GM19452 (cell line): ENCODE data around the gene CHTOP.
"Not testable (repeated sequence)": the region's sequence is repeated elsewhere in the genome, so short reads cannot be mapped to it uniquely, and the experiment has no call there.

Experiments used
- ATAC-seq: cut with Tn5 transposase; IDR thresholded peaks from one replicate; pipeline ENCODE4 v1.9.1; 2021; ENCODE audit not compliant: unreplicated experiment

Gene CHTOP

GRCh38 chr1:153659175-153659534, 25.3 kb downstream of the CHTOP start:
- no peak for ATAC-seq

DNA sequence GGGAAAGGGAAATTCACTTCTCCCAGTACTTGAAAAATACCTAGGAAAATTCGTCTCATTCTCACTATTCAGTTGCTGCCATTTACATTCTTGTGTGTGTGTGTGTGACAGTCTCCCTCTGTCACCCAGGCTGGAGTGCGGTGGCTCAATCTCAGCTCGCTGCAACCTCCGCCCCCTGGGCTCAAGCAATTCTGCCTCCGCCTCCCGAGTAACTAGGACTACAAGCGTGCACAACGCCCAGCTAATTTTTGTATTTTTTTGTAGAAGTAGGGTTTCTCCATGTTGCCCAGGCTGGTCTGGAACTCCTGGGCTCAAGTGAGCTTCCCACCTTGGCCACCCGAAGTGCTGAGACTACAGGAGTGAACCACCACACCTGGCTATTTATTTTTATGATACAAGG, 25.8 kb downstream of the CHTOP start:
- ATAC-seq = no peak

DNA sequence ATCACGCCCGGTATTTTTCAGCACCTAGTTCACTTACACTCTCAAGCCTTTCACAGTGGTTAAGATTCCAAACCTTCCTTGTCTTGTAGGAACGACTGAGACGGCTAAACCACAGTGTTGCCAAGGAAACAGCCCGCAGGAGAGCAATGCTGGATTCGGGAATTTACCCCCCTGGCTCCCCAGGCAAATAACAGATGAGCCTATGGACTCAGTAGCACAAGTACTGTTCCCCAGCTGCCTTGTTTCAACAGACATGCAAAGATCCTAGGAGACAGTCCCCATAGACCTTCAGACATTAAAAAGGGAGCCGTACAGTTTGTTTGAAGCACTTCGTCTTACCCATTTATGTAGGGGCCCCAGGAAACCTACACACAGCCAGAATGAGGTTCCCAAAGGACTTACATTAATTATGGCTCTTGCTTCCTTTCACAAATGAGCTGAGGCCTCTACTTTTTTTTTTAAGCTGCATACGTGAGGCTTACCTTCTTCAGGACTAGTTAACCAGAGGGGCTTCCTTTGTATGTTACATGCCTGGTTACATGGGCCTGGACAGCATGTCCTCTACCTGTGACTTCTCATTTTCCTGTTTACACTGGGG, 27.3 kb downstream of the CHTOP start:
- ATAC-seq = no peak

DNA sequence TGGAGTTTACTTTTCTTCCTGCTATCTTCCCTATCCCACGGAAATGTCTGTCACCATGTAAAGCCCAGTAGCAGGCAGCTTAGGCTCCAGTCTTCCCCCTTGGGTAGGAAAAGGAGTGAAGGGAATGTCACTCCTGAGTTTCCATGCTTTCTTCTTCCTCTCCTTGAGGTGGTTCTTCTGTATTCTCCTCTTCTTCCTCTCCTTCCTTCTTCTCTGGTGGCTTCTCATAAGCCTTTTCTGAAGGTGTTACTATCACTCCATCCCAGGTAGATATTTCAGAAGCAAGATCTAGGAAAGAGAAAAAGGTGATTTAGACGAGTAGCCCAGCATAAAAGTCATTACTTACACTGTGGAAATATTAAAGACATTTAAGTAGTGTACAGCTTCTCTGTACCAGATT, 28.4 kb downstream of the CHTOP start:
- no peak for ATAC-seq

DNA sequence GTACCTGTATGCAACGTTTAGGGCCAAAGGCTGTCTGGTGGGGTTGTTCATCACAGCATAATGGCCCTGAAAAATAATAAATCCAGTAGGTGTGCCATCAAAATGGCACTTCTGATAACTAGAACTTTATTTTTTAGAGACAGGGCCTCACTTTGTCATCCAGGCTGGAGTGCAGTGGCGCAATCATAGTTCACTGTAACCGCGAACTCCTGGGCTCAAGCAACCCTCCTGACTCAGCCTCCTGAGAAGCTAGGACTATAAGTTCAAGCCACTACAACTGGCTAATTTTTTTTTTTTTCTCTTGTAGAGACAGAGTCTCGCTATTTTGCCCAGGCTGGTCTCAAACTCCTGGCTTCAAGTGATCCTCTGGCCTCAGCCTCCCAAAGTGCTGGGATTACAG, 29.3 kb downstream of the CHTOP start:
- ATAC-seq = no peak

GRCh38 chr1:153667439-153667838, 33.6 kb downstream of the CHTOP start:
- ATAC-seq = no peak

GRCh38 chr1:153668672-153669071, 34.8 kb downstream of the CHTOP start:
- ATAC-seq = not testable (repeated sequence)

DNA sequence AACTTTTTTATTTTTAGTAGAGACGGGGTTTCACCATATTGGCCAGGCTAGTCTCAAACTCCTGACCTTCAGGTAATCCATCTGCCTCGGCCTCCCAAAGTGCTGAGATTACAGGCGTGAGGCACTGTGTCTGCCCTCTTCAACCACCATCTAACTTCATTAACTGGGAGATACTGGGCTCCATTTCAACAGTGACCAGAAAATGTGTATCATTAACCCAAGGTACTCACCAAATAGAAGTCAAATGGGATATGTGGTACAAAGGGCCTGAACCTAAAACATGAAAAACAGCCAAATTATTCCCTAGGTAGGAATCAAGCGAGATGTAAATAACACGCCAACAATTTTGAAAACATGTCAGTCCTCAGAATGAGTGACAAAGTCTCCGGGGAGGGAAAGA, 35.7 kb downstream of the CHTOP start:
- ATAC-seq = no peak

- no peak for ATAC-seq
Observed at GRCh38 chr1:153670257-153670858, 36.5 kb downstream of the CHTOP start.

DNA sequence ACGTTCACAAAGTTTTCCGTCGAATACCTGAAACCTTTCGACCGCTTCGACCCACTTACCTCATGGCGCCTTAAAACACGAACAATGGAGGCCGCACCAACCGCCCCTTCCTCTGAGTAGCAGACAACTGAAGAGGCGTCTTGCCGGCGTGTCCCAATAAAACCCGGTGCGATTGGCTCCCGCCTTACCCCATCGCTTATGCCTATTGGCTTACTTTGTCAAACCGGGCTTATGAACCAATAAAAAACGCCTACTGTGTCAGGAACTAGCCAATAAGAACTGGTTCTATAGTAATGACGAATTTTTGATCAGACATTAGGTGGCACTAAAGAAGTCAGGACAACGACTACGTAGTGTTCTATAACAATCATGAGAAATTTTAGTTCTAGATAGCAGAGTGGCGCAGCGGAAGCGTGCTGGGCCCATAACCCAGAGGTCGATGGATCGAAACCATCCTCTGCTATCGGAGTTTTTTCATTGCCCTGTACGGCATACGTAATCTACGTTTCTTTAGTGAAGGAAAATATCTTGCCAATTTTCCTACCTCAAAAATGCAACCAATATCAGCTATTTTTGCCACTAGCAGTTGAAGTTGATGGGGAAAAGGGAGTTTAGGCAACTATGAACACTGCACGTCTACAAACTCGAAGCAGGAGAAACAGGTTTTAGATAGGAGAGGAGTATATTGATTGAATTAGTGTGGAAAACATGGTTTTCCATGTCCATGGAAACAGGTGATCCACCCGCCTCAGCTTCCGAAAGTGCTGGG, 37.2 kb downstream of the CHTOP start, which contains the start of gene ILF2:
TSS of gene ILF2 (minus strand) at position 135 of the 769 bp plus-strand sequence. CDS start at position 64, 71 bp downstream.
- peak; percentile 88 for ATAC-seq

GRCh38 chr1:153671628-153672353, 37.9 kb downstream of the CHTOP start:
- ATAC-seq = peak; percentile 11

DNA sequence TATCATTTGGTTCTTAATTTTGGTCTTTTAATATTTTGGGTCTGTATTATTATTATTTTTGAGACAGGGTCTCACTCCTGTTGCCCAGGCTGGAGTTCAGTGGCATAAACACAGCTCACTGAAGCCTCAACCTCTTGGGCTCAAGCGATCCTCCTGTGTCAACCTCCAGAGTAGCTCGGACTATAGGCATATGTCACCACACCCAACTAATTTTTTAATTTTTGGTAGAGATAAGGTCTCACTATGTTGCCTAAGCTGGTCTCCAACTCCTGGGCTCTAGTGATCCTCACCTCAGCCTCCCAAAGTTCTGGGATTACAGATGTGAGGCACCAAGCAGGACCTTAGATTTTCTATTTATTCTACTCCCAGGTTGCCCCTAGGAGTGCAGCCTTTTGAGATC, 39.6 kb downstream of the CHTOP start:
- no peak for ATAC-seq

- ATAC-seq = no peak
Observed at GRCh38 chr1:153677718-153678518, 44.1 kb downstream of the CHTOP start.

DNA sequence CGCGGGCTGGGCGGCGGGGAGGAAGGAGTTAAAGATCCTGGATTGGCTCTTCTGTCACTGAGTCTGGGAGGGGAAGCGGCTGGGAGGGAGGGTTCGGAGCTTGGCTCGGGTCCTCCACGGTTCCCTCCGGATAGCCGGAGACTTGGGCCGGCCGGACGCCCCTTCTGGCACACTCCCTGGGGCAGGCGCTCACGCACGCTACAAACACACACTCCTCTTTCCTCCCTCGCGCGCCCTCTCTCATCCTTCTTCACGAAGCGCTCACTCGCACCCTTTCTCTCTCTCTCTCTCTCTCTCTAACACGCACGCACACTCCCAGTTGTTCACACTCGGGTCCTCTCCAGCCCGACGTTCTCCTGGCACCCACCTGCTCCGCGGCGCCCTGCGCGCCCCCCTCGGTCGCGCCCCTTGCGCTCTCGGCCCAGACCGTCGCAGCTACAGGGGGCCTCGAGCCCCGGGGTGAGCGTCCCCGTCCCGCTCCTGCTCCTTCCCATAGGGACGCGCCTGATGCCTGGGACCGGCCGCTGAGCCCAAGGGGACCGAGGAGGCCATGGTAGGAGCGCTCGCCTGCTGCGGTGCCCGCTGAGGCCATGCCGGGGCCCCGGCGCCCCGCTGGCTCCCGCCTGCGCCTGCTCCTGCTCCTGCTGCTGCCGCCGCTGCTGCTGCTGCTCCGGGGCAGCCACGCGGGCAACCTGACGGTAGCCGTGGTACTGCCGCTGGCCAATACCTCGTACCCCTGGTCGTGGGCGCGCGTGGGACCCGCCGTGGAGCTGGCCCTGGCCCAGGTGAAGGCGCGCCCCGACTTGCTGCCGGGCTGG, 44.9 kb downstream of the CHTOP start, which contains the start of gene NPR1:
TSS of gene NPR1 (plus strand) at position 170 of the 818 bp plus-strand sequence. CDS start at position 591, 421 bp downstream.
- no peak for ATAC-seq

- ATAC-seq = no peak
Observed at GRCh38 chr1:153679337-153680119, 45.7 kb downstream of the CHTOP start.

- no peak for ATAC-seq
Observed at GRCh38 chr1:153680120-153680403, 46.2 kb downstream of the CHTOP start.

GRCh38 chr1:153682730-153683129, 48.9 kb downstream of the CHTOP start:
- no peak for ATAC-seq

- ATAC-seq = no peak
Observed at GRCh38 chr1:153683854-153684253, 50.0 kb downstream of the CHTOP start.

- no peak for ATAC-seq
Observed at GRCh38 chr1:153684892-153685291, 51.0 kb downstream of the CHTOP start.
